NOMO-1 treated with DMSO at 0.1 percent for 48 hours (cell line): ENCODE results near the gene SOX8.
"Not testable (repeated sequence)": the region's sequence is repeated elsewhere in the genome, so short reads cannot be mapped to it uniquely, and the experiment has no call there.

ENCODE experiments used
- DNase-seq: peaks from one replicate; lab custom pipeline; 2025; ENCODE audit not compliant: unreplicated experiment; lab: John Stamatoyannopoulos, UW

The SOX8 gene

DNA sequence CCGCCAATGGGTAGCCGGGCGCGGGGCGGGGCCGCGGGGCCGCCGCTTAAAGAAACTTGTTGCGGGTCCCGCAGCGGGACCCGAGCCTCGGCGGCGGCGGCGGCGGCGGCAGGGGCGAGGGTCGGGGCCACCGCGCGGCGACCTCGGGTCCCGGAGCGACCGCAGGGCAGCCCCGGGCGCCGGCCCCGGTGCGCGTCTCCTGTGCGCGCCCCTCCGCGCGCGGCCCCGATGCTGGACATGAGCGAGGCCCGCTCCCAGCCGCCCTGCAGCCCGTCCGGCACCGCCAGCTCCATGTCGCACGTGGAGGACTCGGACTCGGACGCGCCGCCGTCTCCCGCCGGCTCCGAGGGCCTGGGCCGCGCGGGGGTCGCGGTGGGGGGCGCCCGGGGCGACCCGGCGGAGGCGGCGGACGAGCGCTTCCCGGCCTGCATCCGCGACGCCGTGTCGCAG, at the start of gene SOX8:
Gene SOX8 (plus strand): TSS at position 76 of the 450 bp plus-strand sequence. CDS start 153 bp downstream, at position 229.
- DNase-seq = no peak

DNA sequence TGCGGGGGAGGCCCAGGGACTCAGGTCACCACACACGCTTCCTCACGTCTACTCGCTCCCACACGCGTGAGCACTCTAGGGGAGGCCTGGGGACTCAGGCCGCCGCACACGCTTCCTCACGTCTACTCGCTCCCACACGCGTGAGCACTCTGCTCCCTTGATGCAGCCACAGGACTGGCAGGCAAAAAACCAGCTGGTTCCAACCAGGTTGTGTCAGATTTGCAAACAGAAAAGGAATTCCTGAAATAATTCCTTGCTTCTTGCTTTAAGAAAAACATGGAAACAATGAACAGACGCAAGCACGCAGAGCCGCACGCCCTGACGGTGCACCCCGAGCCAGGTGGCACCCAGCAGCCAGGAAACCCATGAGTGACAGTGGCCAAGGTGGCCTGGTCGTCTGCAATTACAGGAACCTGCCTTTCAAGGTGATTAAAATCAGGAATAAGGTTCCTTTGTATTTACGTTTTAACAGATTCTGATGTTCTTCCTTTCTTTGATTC, 48.7 kb upstream of the SOX8 start:
- DNase-seq = no peak

DNA sequence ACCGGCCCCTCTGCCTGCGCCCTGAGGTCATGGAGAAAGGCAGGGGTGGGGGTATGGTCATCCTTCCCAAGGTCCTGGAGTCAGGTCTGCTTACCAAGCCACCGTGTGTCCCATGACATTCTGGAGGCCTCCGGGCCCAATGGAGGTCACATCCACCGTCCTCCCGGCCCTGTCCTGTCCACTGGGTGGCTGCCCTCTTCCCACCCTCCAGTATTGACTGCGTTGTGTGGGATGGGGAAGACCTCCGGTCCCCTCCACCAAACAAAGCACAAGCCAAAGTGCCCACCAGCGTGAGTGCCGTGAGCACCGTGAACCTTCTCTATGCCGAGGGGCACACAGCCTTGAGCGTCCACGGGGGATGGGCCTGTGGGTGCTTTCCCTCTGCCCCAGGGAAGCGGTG, 48.0 kb upstream of the SOX8 start:
- DNase-seq = no peak

DNA sequence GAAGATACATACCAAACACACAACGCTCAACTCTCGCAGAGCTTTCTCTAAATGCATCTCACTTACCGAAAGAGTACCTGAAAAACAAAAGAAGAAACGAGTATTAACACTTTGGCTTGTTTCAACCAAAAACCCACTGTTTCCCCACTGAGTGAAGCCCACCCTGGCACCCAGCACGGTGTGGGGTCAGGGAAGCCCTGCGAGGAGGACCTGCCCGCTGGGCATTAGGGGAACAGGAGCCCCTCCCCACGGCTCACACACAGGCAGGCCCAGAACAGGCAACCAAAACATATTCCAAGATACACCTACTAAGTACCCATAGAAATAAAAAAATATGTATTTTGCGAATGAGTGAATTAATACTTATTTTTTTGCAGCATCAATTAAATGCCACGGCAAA, 47.4 kb upstream of the SOX8 start:
- DNase-seq = no peak

DNA sequence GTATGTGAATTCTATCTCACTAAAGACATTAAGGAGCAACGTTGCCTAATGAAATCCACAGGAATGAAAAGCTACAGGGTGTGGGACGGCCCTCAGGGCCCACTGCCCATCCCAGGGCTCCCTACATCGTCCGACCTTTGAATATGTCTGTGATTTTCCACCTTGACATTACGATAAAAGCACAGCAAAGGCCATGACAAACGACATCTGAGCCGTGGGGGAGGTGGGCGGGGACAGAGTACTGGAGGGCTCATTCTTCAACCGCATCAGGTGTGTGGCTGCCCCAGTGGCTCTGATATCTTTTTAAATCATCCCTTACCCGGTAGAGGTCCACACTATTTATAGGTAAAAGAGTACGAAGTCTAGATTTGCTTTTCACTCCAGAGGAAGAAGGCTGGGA, 45.9 kb upstream of the SOX8 start:
- DNase-seq = no peak

DNA sequence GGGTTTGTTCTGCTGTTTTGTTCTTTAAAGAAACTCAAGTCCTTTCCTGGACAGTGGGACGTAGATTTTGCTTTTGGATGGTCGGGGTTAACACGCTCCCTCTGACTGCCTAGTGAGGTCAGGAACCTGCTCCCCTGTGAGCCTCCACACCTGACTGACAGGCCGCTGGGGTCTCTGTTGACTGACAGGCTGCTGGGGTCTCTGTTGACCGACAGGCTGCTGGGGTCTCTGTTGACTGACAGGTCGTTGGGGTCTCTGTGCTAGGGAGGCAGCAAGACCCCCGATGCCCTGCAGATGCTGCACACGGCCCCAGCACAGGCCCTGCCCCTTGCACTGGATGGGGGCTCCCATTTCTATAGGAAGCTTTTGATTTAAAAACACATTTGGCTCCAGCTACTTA, 44.3 kb upstream of the SOX8 start:
- DNase-seq = no peak

DNA sequence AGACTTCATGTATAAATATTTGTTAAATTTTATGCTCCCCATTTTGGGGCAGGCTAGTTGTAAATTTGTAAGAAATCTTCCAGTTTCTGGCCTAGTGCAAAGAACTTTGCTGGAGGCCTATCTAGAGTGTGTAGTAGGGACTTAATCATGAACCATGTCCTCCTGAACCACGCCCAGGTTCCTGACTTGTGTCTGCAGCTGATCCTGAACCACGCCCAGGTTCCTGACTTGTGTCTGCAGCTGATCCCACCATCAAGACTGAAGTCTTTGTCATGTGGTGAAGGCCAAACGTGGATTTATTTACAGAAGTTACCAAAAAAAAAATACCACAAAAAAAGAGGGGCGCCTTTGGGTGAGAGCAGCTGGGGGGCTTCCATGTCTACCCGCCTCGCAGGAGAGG, 43.8 kb upstream of the SOX8 start:
- no peak for DNase-seq

DNA sequence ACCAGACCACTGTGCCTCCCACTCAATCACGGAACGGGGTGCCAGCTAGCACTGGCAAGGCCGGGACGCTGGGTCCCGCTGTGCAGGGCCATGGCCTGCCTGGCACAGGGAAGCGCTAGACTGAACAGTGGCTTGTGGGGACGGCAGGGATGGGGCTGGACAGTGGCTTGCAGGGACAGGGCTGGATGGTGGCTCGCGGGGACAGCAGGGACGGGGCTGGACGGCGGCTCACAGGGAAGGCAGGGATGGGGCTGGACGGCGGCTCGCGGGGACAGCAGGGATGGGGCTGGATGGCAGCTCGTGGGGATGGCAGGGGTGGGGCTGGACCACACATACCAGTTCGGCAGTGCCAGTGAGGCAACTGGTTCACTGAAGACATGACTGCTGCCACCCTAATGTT, 43.4 kb upstream of the SOX8 start:
- DNase-seq = no peak

DNA sequence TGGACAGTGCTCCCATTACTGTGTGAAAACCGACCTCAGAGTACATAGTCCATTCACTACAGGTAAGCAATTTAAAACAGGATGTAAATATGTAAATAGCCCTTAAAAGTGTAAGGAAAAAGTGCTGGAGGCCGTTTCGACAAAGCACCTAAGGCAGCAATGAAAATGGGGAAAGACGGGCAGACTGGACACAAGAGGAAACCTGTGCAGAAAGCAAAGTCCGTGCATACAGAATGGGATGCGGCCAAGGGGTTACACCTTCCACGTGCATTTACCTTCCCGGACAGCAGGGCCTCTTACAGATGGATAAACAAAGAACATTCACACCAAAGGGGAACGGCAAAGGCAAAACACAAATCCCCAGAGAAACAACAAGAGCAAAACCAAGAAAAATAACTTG, 42.8 kb upstream of the SOX8 start:
- DNase-seq = no peak

DNA sequence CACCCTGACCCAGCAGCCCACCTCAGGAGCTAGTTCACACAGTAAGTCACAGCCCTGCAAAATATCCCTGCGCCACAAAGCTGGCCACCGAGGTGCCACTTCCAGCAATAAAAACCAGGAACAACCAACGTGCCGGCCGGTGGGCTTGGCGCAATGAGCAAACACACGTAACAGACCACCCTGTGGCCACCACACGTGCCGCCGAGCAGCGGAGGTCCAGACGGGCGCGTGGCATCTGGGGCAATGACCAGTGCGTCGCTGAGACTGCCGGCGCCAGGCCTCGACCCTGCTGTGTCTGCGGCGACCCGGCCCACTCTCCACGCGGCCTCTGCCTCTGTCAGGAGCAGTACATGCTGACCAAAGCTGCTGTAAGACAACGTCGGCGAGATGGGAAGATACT, 42.3 kb upstream of the SOX8 start:
- DNase-seq = no peak

DNA sequence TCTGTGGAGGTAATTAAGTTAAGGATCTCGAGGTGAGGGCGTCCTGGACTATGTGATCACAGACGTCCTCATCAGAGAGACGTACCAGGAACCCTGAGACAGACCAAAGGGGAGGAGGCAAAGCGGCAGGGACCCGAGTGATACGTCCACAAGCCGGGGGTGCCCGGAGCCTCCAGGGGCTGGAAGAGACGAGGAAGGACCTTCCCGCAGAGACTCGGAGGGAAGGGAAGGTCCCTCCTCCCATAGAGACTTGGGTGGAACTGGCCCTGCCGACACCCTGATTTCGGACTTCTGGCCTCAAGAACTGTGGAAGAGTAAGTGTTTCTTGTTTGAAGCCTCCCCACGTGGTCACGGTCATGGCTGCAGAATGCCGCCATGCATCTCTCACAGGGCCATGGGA, 41.6 kb upstream of the SOX8 start:
- no peak for DNase-seq

DNA sequence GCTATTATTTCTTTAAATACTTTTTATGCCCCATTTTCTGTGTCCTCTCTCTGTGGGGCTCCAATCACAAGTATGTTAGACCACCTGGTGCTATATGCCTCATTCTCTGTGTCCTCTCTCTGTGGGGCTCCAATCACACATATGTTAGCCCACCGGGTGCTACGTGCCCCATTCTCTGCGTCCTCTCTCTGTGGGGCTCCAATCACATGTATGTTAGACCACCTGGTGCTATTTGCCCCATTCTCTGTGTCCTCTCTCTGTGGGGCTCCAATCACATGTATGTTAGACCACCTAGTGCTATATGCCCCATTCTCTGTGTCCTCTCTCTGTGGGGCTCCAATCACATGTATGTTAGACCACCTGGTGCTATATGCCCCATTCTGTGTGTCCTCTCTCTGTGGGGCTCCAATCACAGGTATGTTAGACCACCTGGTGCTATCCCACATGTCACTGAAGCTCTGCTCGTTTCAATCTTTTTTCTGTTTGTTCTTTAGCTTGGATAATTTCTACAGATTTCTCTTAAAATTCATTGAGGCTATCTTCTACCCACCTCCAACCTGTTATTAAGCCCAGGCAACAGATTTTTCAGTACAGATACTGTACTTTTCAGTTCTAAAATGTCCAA, 39.0 kb upstream of the SOX8 start:
- DNase-seq = no peak

DNA sequence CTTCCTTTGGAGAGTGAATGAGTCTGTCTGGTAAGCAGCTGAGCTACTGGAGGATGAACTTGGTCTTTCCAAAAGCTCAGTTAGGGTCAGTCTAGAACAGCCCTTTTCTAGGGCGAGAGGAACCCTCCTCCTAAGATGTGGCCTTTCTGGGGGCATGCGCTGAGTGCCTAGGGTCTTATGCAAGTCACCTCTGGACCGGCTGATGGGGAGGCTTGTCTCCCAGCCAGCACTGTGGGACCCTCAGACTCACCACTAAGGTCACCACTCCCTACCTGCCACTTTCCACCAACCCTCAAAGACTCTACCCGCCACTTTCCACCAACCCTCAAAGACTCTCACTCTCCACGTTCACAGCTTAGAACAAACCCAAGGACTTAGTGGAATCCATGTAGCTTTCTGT, 37.6 kb upstream of the SOX8 start:
- DNase-seq = no peak

DNA sequence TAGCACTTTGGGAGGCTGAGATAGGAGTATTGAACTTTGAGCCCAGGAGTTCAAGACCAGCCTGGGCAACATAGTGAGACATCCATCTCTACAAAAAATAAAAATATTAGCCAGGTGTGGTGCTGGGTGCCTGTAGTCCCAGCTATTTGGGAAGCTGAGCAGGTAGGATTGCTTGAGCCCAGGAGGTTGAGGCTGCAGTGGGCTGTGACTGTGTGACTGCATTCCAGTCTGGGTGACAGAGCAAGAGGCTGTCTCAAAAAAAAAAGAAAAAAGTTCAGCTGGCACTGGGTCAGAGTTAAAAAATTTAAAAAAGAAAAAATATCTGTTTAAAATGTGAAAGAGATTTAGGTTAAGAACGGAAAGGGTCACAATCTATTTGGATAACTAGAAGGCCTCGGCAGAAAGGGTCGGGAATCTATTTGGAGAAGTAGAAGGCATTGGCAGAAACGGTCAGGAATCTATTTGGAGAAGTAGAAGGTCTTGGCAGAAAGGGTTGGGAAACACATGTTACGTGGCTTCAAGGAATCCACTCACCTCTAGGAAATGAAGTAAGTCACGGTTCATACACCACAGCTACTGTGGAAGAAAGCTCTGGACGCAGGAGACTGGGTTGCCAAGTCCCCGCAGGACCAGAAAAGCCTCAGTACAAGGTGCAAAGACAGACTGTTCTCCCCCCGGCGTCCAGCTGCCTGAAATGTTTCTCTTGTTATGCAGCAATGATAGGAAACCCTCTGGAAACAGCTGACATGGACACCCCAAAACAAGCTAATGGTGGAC, 36.1 kb upstream of the SOX8 start:
- DNase-seq = no peak

DNA sequence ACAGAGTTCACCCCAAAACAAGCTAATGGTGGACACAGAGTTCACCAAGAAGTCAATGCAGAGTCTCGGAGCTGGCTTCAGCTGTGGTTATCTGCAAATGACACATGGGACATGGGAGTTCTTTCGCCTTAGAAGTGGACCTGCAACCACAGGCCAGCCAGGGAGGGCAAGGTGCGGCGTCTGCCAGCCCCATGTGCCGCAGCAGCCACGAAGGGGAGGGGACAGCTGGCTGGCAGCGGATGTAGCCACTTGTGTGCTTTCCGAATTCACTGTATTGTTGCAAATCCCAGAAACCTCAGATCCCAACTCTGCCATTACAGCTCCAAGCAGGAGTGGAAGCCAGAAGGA, 35.5 kb upstream of the SOX8 start:
- no peak for DNase-seq

DNA sequence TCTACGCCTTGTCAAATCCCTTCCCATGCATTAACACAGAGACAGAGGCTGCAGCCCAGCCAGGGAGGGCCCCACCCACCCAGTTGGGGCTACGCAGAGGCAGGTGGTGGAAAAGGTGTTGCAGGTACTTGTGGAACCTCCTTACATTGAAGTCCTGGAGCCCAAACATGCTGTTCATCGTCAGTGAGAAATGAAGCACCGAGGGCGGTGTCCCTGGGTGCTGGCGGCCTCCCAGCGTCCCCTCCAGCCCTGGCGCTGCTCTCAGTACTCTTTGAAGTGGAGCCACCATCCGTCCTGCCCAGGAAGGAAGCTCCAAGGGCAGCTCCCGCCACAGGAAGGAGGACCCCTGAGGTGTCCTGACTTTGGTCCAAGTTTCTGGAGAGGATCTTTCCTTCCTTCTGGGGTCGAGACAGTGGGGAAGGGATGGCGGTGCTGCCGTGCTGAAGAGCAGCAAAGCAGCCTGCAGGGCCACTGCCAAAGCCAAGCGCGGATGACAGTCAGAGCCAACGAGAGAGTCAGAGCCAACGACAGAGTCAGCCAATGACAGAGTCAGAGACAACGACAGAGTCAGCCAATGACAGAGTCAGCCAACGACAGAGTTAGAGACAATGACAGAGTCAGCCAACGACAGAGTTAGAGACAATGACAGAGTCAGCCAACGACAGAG, 34.2 kb upstream of the SOX8 start:
- no peak for DNase-seq

DNA sequence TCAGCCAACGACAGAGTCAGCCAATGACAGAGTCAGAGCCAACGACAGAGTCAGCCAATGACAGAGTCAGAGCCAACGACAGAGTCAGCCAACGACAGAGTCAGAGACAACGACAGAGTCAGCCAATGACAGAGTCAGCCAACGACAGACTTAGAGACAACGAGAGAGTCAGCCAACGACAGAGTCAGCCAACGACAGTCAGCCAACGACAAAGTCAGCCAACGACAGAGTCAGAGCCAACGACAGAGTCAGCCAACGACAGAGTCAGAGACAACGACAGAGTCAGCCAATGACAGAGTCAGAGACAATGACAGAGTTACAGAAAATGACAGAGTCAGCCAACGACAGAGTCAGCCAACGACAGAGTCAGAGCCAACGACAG, 33.7 kb upstream of the SOX8 start:
- DNase-seq = not testable (repeated sequence)

DNA sequence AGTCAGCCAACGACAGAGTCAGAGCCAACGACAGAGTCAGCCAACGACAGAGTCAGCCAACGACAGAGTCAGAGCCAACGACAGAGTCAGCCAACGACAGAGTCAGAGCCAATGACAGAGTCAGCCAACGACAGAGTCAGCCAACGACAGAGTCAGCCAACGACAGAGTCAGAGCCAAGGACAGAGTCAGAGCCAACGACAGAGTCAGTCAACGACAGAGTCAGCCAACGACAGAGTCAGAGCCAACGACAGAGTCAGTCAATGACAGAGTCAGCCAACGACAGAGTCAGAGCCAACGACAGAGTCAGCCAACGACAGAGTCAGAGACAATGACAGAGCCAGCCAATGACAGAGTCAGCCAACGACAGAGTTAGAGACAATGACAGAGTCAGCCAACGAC, 32.8 kb upstream of the SOX8 start:
- not testable (repeated sequence) for DNase-seq

DNA sequence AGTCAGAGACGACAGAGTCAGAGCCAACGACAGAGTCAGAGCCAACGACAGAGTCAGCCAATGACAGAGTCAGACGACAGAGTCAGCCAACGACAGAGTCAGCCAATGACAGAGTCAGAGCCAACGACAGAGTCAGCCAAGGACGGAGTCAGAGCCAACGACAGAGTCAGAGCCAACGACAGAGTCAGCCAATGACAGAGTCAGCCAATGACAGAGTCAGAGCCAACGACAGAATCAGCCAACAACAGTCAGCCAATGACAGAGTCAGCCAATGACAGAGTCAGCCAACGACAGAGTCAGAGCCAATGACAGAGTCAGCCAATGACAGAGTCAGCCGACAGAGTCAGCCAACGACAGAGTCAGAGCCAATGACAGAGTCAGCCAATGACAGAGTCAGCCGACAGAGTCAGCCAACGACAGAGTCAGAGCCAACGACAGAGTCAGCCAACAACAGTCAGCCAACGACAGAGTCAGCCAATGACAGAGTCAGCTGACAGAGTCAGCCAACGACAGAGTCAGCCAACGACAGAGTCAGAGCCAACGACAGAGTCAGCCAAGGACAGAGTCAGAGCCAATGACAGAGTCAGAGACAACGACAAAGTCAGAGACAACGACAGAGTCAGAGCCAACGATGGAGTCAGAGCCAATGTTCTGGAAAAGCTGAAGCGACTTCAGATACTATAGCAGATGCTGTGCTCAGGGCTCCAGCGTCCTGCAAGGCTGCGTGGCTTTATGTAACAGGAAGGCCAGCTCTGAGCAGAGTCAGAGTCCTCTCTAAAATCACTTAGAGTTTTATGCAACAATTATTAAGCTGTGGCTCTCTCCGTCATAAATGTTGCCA, 30.6 kb upstream of the SOX8 start:
- not testable (repeated sequence) for DNase-seq

DNA sequence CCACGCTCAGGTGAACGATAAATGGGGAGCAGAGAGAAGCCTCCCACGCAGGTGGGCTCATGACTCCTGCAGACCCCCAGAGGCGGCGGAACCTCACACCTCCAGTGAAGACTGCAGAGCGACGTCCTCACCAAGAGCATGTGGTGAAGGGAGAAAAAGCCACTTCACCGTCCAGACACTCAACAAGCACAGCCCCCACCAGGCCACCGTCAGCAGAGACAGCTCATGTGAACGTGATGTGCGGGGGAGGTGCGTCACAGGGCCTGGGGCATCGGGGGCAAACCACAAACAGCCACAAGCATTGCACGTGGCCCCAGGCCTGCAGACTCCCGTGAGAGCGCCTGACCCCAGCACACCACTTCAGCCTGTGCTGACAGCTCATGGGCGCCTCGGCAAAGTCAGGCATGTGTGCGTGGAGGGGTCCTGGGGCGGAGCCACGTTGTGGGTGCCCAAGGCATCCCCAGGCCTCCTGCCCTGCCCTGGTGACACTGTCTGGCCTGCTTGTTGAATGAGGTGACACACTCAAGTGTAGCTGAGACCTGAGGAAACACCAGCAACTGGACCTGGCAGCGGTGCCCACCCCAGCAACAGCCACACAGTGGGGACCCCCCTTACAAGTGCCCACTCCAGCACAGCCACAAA, 29.8 kb upstream of the SOX8 start:
- no peak for DNase-seq

DNA sequence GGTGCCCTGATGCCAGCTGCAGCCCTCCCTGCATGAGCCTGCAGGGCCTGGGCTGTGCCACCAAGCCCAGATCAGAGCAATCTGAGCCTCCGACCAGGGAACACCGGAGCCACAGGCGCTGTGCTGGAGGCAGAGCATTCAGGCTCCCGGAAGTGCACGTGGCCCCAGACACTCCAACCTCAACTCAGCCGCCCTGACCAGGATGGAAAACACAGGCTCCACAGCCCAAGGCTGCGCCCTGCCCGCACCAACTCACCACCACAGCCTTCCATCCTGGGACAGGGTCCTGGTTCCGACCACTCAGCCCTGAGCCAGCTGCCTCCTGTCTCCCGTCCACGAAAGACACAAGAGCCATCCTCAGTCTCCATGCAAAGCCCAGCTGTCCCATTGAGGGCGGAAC, 29.2 kb upstream of the SOX8 start:
- DNase-seq = no peak
